NCI-H510A (cell line): ENCODE data around the gene DLGAP4.

ENCODE experiments used
- DNase-seq: peaks from one replicate; lab custom pipeline; 2025; lab: John Stamatoyannopoulos, UW

The DLGAP4 gene

DNA sequence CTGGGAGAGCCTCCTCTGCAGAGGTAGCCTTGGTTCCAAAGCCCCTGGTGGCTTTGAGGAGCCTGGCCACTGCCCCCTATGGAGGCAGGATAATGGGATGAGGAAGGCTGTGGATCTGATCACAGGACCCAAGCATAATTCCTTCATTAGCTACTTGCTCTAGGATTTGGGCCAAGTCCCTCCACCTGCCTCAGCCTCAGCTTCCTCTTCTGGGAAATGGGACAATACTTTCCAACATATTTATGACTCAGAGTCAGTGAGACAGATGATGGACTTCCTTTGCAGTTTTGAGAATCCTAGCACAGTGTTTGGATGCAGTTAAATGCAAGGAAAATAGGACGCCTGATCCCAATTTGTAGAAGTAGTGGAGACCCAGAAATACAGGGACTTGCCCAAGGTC is 171.3 kb downstream of the DLGAP4 start:
- DNase-seq, result no peak

DNA sequence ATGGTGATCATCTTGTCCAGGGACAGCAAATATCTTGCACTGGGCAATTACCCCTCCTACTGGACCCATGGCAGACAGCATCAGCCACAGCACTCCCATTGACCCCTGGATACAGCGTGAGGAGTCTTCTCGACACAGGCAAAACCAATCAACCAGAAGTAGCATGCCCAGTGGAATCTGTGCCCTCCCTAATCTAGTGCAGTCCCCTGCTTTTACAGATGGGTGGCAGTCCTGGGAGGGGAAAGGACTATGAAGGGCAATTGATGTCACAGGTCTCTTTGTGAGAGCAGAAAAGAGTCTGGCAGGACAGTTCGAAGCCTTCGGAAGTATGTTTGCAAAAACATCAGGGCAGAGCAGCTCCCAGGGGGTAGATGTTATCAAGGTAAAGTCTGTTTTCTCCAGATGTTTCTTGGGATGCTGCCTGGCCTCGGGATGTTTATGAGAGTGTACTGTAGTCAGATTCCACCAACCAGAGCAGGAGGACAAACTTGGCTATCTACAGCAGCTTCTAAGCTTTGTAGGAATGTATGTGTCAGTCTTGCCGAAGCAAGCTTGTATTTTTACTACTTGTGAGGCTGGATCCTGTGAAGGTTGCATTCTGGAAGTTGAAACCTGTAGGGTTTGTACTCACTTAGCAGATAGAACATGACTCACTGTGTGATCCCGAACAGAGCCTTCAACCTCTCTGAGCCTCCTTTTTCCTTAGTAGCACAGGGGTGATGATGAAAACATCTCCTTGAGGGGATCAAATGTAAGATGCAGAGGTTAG is 172.2 kb downstream of the DLGAP4 start:
- no peak for DNase-seq

DNA sequence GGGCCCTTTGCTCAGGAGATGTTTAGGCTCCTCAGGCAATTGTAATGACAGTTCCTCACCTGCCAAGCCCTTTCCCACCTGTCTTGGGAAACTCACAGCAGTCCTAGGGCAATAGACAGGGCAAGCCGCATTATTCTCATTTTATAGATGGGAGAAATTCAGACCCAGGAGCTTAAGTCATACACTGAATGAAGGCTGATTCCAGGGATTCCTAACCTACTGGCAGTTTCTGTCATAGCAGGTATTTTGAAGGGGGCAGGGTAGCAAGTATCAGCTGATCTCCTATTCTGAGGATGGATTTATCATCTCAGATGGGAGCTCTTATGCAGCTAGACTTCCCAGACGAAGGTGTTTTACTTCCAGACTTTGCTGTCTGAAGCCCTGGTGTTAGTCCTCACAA is 173.8 kb downstream of the DLGAP4 start:
- no peak for DNase-seq

DNA sequence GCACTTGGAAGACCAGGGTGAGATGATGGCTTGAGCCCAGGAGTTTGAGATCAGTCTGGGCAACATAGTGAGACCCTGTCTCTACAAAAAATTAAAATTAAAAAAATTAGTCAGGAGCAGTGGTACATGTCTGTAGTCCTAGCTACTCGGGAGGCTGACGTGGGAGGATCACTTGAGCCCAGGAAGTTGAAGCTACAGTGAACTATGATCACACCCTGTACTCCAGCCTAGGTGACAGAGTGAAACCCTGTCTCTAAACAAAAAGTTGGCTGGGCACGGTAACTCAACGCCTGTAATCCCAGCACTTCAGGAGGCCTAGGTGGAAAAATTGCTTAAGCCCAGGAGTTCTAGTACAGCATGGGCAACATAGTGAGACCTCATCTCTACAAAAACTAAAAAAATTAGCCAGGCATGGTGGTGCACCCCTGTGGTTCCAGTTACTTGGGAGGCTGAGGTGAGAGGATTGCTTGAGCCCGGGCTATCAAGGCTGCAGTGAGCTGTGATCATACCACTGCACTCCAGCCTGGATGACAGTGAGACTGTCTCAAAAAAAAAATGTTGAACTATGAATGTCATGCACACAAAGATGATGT is 174.4 kb downstream of the DLGAP4 start:
- no peak for DNase-seq

DNA sequence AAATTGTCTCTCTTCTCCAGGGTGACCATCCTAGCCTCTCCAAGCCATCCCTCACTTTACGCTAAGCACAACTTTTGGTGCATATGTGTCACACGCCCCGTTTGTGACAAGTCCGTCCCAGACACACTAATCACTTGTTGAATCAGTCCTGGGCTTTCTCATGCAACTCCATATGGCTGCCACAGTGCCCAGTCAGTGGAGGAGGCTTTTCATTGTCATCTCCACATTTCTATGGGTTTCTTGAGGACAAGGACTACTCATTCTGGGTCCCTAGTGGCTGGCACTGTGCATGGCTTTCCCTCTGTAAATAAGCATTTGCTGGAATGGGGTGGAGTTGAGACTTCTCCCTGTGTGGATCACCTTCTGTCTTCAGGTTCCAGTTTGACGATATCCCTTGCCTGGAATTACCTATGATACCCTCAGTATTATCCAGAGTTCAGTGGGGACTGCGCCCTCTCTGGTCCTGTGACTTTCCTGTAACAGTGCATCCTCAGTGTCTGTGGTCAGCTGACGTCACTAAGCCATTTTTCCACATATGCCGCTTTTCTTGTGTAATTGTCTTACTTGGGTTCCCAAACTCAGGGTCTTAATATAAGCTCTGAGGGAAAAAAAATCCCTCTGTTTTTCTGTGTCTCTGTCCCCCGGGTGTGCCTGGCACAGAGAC is 175.4 kb downstream of the DLGAP4 start:
- no peak for DNase-seq

DNA sequence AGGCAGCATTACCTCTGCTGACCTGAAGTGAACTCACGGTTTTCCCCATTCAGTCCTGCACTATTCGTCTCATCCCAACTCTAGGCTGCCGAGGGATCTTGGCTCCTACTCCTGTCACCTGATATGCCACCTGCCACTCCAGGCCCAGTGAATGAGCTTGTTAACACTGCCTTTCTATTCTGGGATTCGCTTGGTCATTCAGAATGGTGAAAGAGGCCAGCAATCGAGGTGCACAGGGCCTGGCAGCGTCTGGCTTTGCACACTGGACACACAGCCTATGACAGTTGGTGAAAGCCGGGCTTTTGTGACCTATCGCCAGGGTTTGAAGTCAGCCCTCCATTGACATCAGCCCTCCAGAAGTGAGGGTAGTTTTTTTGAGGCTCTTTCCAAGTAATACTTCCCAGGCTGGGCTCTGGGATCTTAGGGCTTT is 175.9 kb downstream of the DLGAP4 start:
- peak; percentile 82 for DNase-seq

DNA sequence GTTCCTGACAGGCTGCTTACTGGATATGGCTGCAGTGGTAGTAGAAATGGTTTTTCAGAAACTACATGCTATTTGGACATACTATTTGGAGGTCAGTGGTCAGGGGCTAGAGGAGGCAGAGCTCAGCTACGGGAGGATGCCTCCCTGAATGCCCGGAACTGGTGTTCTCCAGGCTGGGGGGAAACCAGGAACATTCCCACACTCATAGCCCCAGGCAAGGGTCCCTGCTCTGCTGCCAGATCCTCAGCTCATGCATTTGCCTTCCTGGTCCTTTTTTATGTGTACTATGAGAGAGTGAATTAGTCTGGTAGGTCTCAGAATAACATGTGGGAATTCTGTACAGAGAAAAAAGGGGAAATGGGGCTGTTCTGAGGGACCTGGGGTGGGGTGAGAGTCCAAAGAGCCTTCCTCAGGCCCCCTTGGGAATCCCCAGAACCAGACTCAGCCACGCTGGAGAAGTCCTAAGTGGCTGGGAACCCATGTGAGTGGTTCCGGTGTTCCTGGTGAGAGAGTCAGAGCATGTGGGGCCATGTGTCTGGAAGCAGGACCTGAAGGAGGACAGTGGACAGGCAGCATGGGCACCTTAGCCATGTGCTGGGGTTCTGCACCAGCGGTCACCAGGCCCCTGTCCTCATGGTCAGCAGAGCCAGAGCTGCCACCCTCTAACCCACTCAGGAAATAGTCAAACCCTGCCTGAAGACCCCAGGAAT is 177.2 kb downstream of the DLGAP4 start:
- no peak for DNase-seq

DNA sequence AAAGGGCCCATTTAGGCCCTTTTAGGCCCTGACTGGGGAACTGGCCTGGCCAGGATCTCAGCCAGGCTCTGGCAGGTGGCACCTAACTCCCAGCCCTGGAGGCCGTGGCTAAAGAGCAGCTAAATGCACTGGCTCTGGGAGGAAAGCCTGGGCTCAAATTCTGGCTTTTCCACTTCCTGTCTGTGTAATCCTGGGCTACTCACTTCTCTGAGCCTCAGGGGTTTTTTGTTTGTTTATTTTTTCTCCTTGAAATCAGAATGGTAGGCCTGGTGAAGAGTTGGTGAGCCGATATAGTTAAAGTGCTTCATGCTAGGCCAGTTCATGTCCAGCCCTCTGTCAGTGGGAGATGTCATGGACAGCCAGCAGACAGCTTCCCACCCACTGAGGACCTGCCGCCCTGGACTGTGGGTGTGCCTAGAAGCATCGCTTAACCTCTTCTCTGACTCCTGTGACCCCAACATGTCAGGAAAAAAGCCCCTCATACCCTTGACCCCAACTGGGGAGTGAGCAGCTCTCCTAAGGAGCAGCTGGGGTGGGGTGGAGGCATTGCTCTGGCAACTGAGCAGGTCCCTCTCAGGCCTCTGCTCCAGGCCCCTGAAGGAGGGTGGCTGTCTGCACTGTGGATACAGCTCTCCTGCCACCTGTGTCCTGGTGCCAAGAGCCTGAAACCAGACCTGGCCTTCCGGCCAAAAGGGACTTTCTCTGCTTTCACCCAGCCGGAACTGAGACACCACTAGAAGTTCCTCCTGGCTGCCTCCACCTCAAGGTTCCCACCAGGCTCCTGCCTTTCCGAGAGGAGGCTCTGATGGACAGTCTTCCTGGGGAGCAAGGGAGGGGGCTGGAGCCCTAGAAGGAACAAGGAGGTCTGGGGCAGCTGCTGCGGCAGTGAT is 178.0 kb downstream of the DLGAP4 start:
- no peak for DNase-seq

DNA sequence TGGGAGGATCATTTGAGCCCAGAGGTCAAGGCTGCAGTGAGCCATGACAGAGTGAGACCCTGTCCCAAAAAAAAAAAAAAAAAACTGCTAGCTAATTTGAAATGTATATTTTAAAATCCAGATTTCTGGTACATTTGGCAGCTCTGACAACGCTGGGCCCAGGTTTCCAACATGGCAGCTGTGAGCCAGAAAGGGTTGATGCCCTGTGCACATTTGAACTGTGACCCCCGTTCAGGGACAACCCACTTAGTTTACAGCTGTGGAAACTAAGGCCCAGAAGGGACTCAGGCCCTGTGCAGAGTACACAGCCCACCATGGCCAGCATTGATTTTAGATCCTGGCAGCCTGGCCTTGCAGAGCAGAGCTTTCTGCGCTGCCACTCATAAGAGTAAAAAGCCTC is 179.1 kb downstream of the DLGAP4 start:
- no peak for DNase-seq

DNA sequence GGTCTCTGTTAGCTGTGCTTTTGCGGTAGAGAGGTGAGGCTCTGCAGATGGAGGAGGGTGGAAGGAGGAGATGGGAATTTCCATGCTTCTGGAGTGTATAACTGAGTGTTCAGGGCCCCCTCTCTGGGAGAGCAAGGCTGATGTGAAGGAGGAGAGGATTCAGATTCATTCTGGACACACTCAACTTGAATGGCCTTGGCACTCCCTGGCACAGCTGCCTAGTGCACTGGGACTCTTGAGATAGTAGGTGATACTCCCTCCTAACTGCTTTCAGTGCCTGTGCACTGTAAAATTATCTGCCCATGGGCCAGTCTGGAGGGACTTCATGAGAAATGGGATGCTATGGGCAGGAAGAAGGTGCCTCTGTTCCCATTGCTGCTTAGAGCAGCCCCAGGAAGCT is 180.9 kb downstream of the DLGAP4 start:
- no peak for DNase-seq

DNA sequence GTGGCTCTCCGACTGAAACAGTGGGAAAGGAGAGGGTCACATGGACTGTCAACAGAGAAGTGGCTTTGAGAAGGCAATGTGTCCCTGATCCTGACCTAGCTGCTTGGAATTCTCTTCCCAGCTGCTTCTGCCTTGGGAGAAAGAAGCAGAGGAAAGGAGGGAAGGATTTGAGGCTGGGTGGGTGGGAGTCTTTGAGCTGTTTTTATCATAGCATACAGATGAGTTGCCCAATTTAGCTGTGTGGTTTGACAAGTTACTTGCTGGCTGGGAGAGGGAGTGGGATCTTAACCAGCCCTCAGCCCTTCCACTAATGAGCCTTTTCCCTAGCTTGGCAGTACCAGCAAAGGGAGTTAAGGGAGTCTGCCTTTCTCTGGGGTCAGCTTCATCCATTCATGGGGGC is 184.1 kb downstream of the DLGAP4 start:
- no peak for DNase-seq

DNA sequence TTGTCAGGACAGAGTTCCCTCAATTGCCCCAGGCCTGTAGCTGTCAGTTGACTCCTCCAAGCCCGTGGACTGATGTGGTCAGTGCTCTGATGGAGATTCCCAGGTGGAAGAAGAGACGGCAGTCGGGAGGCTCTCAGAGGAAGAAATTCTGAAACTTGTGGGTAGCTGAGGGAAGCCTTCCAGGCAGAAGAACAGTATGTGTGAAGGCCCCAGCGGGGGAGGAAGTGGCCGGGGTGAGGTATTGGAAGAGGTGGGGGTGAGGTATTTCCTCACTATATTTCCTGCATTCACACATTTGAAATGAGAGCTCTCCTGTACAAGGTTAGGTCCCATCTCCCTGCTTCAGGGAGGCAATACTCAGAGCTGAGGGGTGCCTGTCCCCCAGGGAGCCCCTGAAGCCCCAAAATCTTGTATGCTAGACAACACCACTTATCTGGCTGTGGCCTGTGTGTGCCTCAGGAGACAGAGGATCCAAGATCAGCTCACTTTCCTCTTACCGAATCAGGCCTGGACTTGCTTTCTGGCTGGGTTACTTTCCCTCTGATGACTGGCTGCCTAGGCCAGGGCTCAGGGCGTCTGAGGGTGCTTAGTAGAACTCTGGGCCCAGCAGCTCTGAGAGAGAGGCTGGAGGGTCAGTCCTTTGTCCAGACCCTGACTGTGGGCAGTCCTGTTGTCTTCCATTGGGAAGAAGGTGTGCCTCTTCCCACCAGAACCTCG is 185.9 kb downstream of the DLGAP4 start:
- no peak for DNase-seq

DNA sequence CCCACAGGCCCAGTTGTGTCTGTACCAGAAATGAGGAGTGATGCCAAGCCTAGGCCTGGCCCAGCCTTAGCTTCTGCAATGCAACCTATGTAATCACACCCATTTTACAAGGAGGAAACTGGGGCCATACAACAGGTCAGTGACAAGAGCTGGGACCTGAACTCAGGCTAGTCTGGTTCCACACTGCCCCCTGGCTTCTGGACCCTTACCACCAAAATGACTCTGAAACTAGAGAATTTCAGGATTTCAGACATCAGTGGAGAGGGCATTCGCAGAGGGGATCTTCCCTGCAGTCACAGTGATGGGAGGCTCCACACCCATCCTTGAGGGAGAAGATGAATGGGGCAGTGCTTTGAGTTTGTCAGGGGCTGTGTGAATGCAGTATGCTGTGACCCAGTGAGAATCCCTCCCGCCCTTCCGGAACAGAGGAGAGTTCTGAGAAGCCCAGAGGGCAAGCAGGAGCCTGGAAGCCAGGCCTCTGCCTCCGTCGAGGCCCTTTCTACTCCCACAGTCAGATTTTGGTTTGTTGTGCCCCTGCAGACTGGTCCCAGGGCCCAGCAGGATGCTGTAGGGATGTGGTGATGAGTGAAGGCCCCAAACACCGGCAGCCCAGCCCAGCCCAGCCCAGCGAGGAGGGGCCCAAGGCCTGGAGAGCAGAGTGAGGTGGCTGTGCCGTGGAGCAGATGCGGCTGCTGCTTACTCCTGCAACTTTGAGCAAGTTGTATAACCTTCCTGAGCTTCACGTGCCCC is 187.1 kb downstream of the DLGAP4 start:
- DNase-seq, result no peak

DNA sequence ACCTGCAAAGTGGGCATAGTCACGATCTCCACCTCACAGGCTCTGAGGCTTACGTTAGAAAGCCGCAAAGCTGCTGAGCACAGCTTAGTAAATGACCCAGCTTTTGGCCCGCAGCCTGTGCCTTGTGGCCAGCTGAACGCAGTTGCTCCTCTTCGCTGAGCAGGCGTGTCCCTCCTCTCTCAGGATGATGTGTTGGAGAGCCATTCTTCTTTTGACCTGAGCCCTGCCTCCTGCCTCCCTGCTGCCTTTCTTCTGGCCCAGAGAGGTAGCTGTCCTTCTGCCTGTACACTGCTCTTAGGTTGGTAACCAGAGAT is 187.6 kb downstream of the DLGAP4 start:
- DNase-seq, result no peak

DNA sequence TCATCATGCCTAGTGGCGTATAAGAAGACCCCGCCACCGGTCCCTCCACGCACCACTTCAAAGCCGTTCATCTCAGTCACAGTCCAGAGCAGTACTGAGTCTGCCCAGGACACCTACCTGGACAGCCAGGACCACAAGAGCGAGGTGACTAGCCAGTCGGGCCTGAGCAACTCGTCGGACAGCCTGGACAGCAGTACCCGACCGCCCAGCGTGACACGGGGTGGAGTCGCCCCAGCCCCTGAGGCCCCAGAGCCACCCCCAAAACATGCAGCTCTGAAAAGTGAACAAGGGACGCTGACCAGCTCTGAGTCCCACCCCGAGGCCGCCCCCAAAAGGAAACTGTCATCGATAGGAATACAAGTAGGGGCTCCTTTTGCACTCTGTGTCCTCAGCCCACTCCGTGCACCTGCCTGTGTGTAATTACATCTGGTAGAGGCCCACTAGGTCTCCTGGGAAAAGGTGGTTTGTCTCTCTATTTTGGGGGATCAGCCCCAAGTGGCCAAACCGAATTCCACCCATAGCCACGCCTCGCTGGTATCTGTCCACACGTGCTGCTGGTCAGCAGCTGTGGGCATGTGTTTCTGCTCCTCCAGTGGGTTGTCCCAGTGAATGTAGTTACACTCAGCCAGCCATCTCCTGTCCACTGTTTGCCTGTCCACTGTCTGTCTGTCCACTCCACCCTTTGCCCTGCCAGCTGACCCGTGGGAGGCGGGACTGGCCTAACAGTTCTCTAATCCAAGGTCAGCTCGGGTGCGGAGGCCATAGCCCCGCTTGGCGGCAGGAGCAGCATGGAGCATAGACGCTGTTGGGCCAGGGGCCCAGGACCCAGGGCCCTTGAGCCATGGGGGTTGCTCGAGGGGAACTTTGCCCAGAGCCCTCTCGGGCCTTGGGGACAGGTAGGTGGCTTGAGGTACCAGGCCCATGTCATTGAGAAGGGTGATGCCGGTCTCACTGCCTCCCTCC is 190.8 kb downstream of the DLGAP4 start:
- DNase-seq, result no peak

DNA sequence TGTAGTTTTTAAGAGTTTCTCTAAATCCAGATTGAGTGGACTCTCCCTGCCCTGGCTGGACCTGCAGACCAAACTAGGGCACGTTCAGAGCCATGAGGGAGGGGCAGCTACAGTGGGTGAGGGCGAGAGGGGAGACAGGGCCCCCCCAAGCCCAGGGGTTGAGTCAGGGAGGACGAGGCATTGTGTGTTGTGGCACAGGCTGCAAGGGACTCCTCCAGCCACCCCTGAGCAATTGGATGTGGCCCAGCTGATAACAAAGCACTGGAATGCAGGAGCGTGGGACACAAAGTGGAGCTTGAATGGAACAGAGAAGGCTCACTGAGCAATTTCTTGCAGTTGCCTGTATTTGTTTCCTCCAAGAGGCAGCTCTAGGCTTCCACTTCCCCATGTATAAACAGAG is 191.7 kb downstream of the DLGAP4 start:
- DNase-seq, result no peak

DNA sequence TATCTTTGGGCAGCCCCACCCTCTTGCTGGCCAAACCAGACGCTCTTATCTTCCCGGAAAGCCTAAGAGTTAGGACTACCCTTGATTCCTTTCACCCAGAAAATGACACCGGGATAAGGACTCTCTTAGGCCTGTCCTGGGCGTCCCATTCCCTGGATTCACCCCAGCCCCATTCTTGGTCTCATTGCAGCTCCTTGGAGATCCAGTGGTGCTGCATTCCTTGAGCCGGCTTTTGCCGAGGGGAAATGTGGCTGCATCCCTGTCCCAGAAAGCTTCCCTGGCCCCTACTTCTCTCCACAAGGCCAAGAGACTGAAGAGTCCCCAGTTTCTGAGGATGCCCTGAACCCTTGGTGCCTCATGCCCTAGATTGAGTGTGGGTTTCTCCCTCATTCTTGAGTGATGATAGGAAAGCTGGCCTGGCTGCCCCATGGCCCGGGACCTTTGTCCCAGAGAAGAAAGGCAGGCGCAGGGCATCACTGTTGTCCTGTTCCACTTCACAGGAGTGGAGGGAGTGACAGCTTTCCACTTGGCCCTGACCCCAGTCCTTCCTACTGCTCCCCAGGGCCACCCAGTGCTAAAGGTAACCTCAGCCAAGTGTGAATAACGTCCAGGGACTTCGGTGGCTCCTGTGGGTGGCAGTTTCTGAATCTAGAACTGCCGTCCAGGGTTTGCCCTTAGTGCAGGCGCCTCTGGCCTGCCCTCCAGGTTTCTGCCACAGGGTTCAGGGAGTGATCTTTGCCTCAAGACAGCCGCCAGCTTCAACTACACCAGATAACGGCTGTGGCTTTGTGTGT is 192.4 kb downstream of the DLGAP4 start:
- DNase-seq, result no peak

DNA sequence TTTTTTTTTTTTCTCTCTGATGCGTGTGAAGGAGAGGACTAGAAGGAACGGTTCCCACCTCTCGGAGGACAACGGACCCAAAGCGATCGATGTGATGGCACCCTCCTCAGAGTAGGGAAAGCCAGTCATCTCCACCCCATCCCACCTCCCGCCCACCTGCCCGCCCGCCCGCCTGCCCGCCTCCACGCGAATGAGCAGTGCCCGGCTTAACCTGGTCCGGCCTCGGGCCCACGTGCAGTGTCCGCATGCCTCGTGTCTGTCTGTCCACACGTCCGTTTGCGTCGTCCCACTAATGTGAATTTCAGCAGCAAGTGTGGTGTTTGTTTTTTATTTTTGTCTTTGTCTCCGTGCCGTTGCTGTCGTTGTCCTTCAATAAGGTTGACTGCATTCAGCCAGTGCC is 193.1 kb downstream of the DLGAP4 start:
- no peak for DNase-seq
